Measurements from ENCODE around the gene PSMG4.
"Not testable (repeated sequence)": the region's sequence is repeated elsewhere in the genome, so short reads cannot be mapped to it uniquely, and the experiment has no call there.

The PSMG4 gene

GRCh38 chr6:3244003-3244831, 14.5 kb upstream of the PSMG4 start:
- no peak for DNase-seq (ENCODE audit: low read depth)
- TF ChIP-seq POLR2A (IDR thresholded peaks at IDR 0.05; ENCODE audit: extremely low read depth, insufficient read length) (no peak), CTCF (IDR thresholded peaks at IDR 0.05; ENCODE audit: low read depth, low read length) (no peak), MYC (IDR thresholded peaks at IDR 0.05; ENCODE audit: low read depth, low read length) (no peak), MAX (IDR thresholded peaks at IDR 0.05; ENCODE audit: low read depth, low read length) (no peak)
- no peak overlapping the region for H3K4me3 ChIP-seq (ENCODE audit: low read depth, low read length)

- not testable (repeated sequence) for DNase-seq (ENCODE audit: low read depth)
These were observed 13.9 kb upstream of the PSMG4 start for GRCh38 chr6:3244832-3245161.

GRCh38 chr6:3245216-3245615, 13.5 kb upstream of the PSMG4 start:
- no peak overlapping the region for H3K4me3 ChIP-seq (ENCODE audit: low read depth, low read length)
- DNase-seq (ENCODE audit: low read depth): no peak

More at GRCh38 chr6:3244832-3245161, 13.9 kb upstream of the PSMG4 start:
- H3K4me3 ChIP-seq (ENCODE audit: low read depth, low read length): not testable (repeated sequence)

GRCh38 chr6:3247255-3248146, 11.2 kb upstream of the PSMG4 start:
- no peak for TF ChIP-seq CTCF (IDR thresholded peaks at IDR 0.05; ENCODE audit: low read depth, low read length)
- no peak for TF ChIP-seq POLR2A (IDR thresholded peaks at IDR 0.05; ENCODE audit: extremely low read depth, insufficient read length)
- TF ChIP-seq MAX (IDR thresholded peaks at IDR 0.05; ENCODE audit: low read depth, low read length): no peak
- 0 out of 2 replicates have a peak, but pooled peaks have one; percentile 9 for TF ChIP-seq MYC (IDR thresholded peaks at IDR 0.05; ENCODE audit: low read depth, low read length)
- no peak overlapping the region for H3K4me3 ChIP-seq (ENCODE audit: low read depth, low read length)
- DNase-seq (ENCODE audit: low read depth): peak; percentile 70

More at GRCh38 chr6:3245216-3245615, 13.5 kb upstream of the PSMG4 start:
- TF ChIP-seq MAX (IDR thresholded peaks at IDR 0.05; ENCODE audit: low read depth, low read length) (no peak), CTCF (IDR thresholded peaks at IDR 0.05; ENCODE audit: low read depth, low read length) (no peak), MYC (IDR thresholded peaks at IDR 0.05; ENCODE audit: low read depth, low read length) (no peak), POLR2A (IDR thresholded peaks at IDR 0.05; ENCODE audit: extremely low read depth, insufficient read length) (no peak)

- H3K4me3 ChIP-seq (ENCODE audit: low read depth, low read length): no peak overlapping the region
- DNase-seq (ENCODE audit: low read depth): no peak
- TF ChIP-seq POLR2A (IDR thresholded peaks at IDR 0.05; ENCODE audit: extremely low read depth, insufficient read length): no peak
- TF ChIP-seq MAX (IDR thresholded peaks at IDR 0.05; ENCODE audit: low read depth, low read length): no peak
- no peak for TF ChIP-seq MYC (IDR thresholded peaks at IDR 0.05; ENCODE audit: low read depth, low read length)
- TF ChIP-seq CTCF (IDR thresholded peaks at IDR 0.05; ENCODE audit: low read depth, low read length): no peak
These were observed 8.9 kb upstream of the PSMG4 start for GRCh38 chr6:3249821-3250220.

GRCh38 chr6:3250231-3250675, 8.5 kb upstream of the PSMG4 start:
- TF ChIP-seq CTCF (IDR thresholded peaks at IDR 0.05; ENCODE audit: low read depth, low read length) (no peak), MAX (IDR thresholded peaks at IDR 0.05; ENCODE audit: low read depth, low read length) (no peak), POLR2A (IDR thresholded peaks at IDR 0.05; ENCODE audit: extremely low read depth, insufficient read length) (no peak), MYC (IDR thresholded peaks at IDR 0.05; ENCODE audit: low read depth, low read length) (no peak)
- DNase-seq (ENCODE audit: low read depth): no peak
- no peak overlapping the region for H3K4me3 ChIP-seq (ENCODE audit: low read depth, low read length)

Data from NB4 (cell line).